AG04449 (cell line): Measurements from ENCODE around the gene CLCNKA.

ENCODE experiments used
- CTCF ChIA-PET: fragments of 350-600 bp; formaldehyde crosslinking; extraction: SDS; loops from one replicate; lab custom pipeline; 2021; ENCODE audit warnings: antibody characterized with exemption; lab: Yijun Ruan, JAX
- POLR2A ChIA-PET: fragments of 400-600, 350-600 bp; formaldehyde crosslinking; extraction: SDS; loops from one replicate; lab custom pipeline; 2020; ENCODE audit warnings: antibody characterized with exemption, inconsistent platforms; lab: Yijun Ruan, JAX
- DNase-seq: peaks from one replicate; pipeline ENCODE4 v3.0.0-alpha.2; 2010; ENCODE audit warnings: low read depth, low spot score
- H3K4me3 ChIP-seq: 2 replicates; pipeline ENCODE4 v1.5.1; 2011; ENCODE audit warnings: low read depth, mild to moderate bottlenecking, control low read depth, low read length
- CTCF ChIP-seq: IDR thresholded peaks from one replicate; pipeline ENCODE4 v1.5.1; 2011; ENCODE audit warnings: mild to moderate bottlenecking, moderate library complexity, low read length, control low read depth, inconsistent platforms; ENCODE audit not compliant: insufficient read depth; ENCODE audit errors: missing control alignments

Gene CLCNKA

GRCh38 chr1:16005597-16005996 is 16.2 kb upstream of the CLCNKA start:
- no peak overlapping the region for H3K4me3 ChIP-seq
- ChIA-PET CTCF (interaction anchor here (0.9 to 11.1 kb wide), 11 partner anchors 8 to 214 kb away, joined by 3 to 141 read pairs (median 10); partner anchors contain the start of genes CLCNKA, FAM131C and HSPB7), POLR2A (no interaction called here)
- DNase-seq = no peak
- TF ChIP-seq CTCF = no peak

- DNase-seq = no peak
- CTCF ChIA-PET = interaction anchor here (0.8 to 11.1 kb wide), 13 partner anchors 8 to 214 kb away, joined by 3 to 141 read pairs (median 10); partner anchors contain the start of genes CLCNKA, FAM131C and HSPB7
- TF ChIP-seq CTCF = no peak
- no peak overlapping the region for H3K4me3 ChIP-seq
- POLR2A ChIA-PET = no interaction called here
Observed at GRCh38 chr1:16006010-16006409, 15.8 kb upstream of the CLCNKA start.

- CTCF ChIA-PET = interaction anchor here (0.8 to 11.1 kb wide), 25 partner anchors 9 to 411 kb away, joined by 3 to 141 read pairs (median 6); partner anchors contain the start of genes CLCNKA, FAM131C, HSPB7 and UQCRHL
- DNase-seq = no peak
- H3K4me3 ChIP-seq = no peak overlapping the region
- POLR2A ChIA-PET = no interaction called here
- TF ChIP-seq CTCF = no peak
Observed at GRCh38 chr1:16006552-16007485, 15.0 kb upstream of the CLCNKA start.

GRCh38 chr1:16007671-16008341 is 14.0 kb upstream of the CLCNKA start:
- no peak for TF ChIP-seq CTCF
- ChIA-PET POLR2A (no interaction called here), CTCF (interaction anchor here (0.8 to 11.1 kb wide), 30 partner anchors 10 to 412 kb away, joined by 3 to 141 read pairs (median 4); partner anchors contain the start of genes CLCNKA, FAM131C, HSPB7 and UQCRHL)
- no peak overlapping the region for H3K4me3 ChIP-seq
- DNase-seq = no peak

GRCh38 chr1:16009030-16009460 is 12.8 kb upstream of the CLCNKA start:
- POLR2A ChIA-PET = no interaction called here

More at GRCh38 chr1:16009030-16009460, 12.8 kb upstream of the CLCNKA start:
- CTCF ChIA-PET = interaction anchor here (0.6 to 11.1 kb wide), 30 partner anchors 11 to 355 kb away, joined by 3 to 141 read pairs (median 7); partner anchors contain the start of genes CLCNKA, FAM131C, HSPB7 and ZBTB17
- TF ChIP-seq CTCF = peak; percentile 92
- no peak for DNase-seq
- H3K4me3 ChIP-seq = no peak overlapping the region
